GM19238 (cell line): Measurements from ENCODE around the gene HPSE2.

ENCODE experiments used
- DNase-seq: peaks from one replicate; pipeline ENCODE4 v3.0.0; 2011; ENCODE audit warnings: low spot score; ENCODE audit not compliant: insufficient read length

Gene HPSE2

GRCh38 chr10:98687685-98688084, 548.0 kb downstream of the HPSE2 start:
- DNase-seq = no peak

- no peak for DNase-seq
Observed at GRCh38 chr10:98684019-98684899, 551.4 kb downstream of the HPSE2 start.

GRCh38 chr10:98676895-98677294, 558.8 kb downstream of the HPSE2 start:
- no peak for DNase-seq

GRCh38 chr10:98675902-98676301, 559.8 kb downstream of the HPSE2 start:
- DNase-seq = no peak

GRCh38 chr10:98673171-98673782, 562.4 kb downstream of the HPSE2 start:
- DNase-seq = no peak

GRCh38 chr10:98667081-98667480, 568.6 kb downstream of the HPSE2 start:
- no peak for DNase-seq

GRCh38 chr10:98666276-98666675, 569.4 kb downstream of the HPSE2 start:
- DNase-seq = no peak

- peak; percentile 7 for DNase-seq
Observed at GRCh38 chr10:98664329-98665042, 571.2 kb downstream of the HPSE2 start.

GRCh38 chr10:98659951-98660350, 575.7 kb downstream of the HPSE2 start:
- no peak for DNase-seq

GRCh38 chr10:98655492-98655891, 580.2 kb downstream of the HPSE2 start:
- DNase-seq = no peak

GRCh38 chr10:98649170-98649569, 586.5 kb downstream of the HPSE2 start:
- no peak for DNase-seq

GRCh38 chr10:98646998-98647917, 588.4 kb downstream of the HPSE2 start:
- no peak for DNase-seq

- no peak for DNase-seq
Observed at GRCh38 chr10:98644466-98644865, 591.2 kb downstream of the HPSE2 start.

- no peak for DNase-seq
Observed at GRCh38 chr10:98642281-98642680, 593.4 kb downstream of the HPSE2 start.

- DNase-seq = no peak
Observed at GRCh38 chr10:98638920-98639319, 596.7 kb downstream of the HPSE2 start.

- no peak for DNase-seq
Observed at GRCh38 chr10:98636921-98637329, 598.7 kb downstream of the HPSE2 start.

GRCh38 chr10:98632456-98633150, 603.0 kb downstream of the HPSE2 start:
- DNase-seq = no peak

GRCh38 chr10:98628206-98628605, 607.4 kb downstream of the HPSE2 start:
- no peak for DNase-seq

GRCh38 chr10:98627711-98628110, 607.9 kb downstream of the HPSE2 start:
- DNase-seq = no peak

- DNase-seq = no peak
Observed at GRCh38 chr10:98624963-98625362, 610.7 kb downstream of the HPSE2 start.
